GM12878 (cell line): ENCODE measurements around the gene CDK17. TPM values are rescaled to one million over a fixed set of nuclear protein-coding genes. Genes with fewer than 3 reads are reported as not detected.

ENCODE experiments used
- ATAC-seq: fragments of 200-7000 bp; cut with Tn5 transposase; 3 replicates; pipeline ENCODE4 v1.9.1; 2020; ENCODE audit warnings: mild to moderate bottlenecking, moderate library complexity
- BruUV-seq: library from RNA; stranded (reverse); fragments of 400-500 nt; replicated peaks from 2 replicates; lab custom pipeline; 2021; lab: Mats Ljungman, UMichigan
- CTCF ChIA-PET: fragments of 300-600 bp; sonication (Branson Sonifier 250); formaldehyde crosslinking; extraction: SDS; loops from one replicate; lab custom pipeline; 2021; ENCODE audit warnings: inconsistent platforms; lab: Yijun Ruan, JAX
- POLR2A ChIA-PET: fragments of 350-600 bp; formaldehyde crosslinking; extraction: SDS; loops from one replicate; lab custom pipeline; 2021; ENCODE audit warnings: inconsistent platforms; lab: Charles Lee
- RAD21 ChIA-PET: fragments of 300-600 bp; sonication (Branson Sonifier 250); formaldehyde crosslinking; loops from one replicate; lab custom pipeline; 2023; ENCODE audit warnings: antibody characterized with exemption; ENCODE audit not compliant: unreplicated experiment; lab: Charles Lee
- SMC1A ChIA-PET: fragments of 300-600 bp; sonication (Branson Sonifier 250); formaldehyde crosslinking; loops from one replicate; lab custom pipeline; 2023; ENCODE audit not compliant: unreplicated experiment, uncharacterized antibody; lab: Charles Lee
- DNase-seq: peaks from one replicate; pipeline ENCODE4 v3.0.0-alpha.2; 2011; ENCODE audit warnings: low read depth, low spot score
- FAIRE-seq: peaks from 3 replicates; lab custom pipeline; 2011; peaks lifted over from hg19 to GRCh38; lab: Jason Lieb, UNC
- H2AFZ ChIP-seq: 2 replicates; pipeline ENCODE4 v1.6.0; 2011; ENCODE audit warnings: low read depth, low read length, control low read depth; ENCODE audit not compliant: control insufficient read depth
- H3K27ac ChIP-seq: 2 replicates; pipeline ENCODE4 v1.5.1; 2011; ENCODE audit warnings: control low read depth; ENCODE audit not compliant: control insufficient read depth, insufficient read depth
- H3K27me3 ChIP-seq, 2 experiments: replicated peaks in 1 of 2; 2 replicates each; pipeline versions ENCODE4 v1.6.0 to v1.6.1; 2011; ENCODE audit warnings: low read length in 1 of 2; ENCODE audit not compliant: control insufficient read depth in 2 of 2, insufficient read depth in 2 of 2
- H3K36me3 ChIP-seq, 2 experiments: 2 replicates each; pipeline ENCODE4 v1.5.1; 2011; ENCODE audit warnings: low read length in 1 of 2; ENCODE audit not compliant: control insufficient read depth in 2 of 2, insufficient read depth in 2 of 2
- H3K4me1 ChIP-seq: 2 replicates; pipeline ENCODE4 v1.6.1; 2011; ENCODE audit warnings: mild to moderate bottlenecking, low read length, moderate library complexity, mixed read lengths; ENCODE audit not compliant: control insufficient read depth, insufficient read depth
- H3K4me2 ChIP-seq: 2 replicates; pipeline ENCODE4 v1.6.0; 2011; ENCODE audit warnings: control low read depth; ENCODE audit not compliant: control insufficient read depth, insufficient read depth
- H3K4me3 ChIP-seq: fragments of 200-600 bp; sonication (generic); 2 replicates; pipeline ENCODE4 v1.5.1; 2016
- H3K79me2 ChIP-seq: 2 replicates; pipeline ENCODE4 v1.6.0; 2011; ENCODE audit warnings: low read length; ENCODE audit not compliant: control insufficient read depth, insufficient read depth
- H3K9ac ChIP-seq: 2 replicates; pipeline ENCODE4 v1.8.0; 2011; ENCODE audit warnings: low read length, control low read depth, mixed read lengths; ENCODE audit not compliant: control insufficient read depth, insufficient read depth
- H3K9me3 ChIP-seq: replicated peaks from 3 replicates; pipeline ENCODE4 v1.5.1; 2011; ENCODE audit warnings: mild to moderate bottlenecking, low read length; ENCODE audit not compliant: control insufficient read depth, insufficient read depth
- H4K20me1 ChIP-seq: 2 replicates; pipeline ENCODE4 v1.6.0; 2011; ENCODE audit not compliant: control insufficient read depth, insufficient read depth
- ASH2L ChIP-seq: fragments of 300-600, 200-600 bp; sonication (generic); IDR thresholded peaks from 2 replicates; pipeline ENCODE4 v1.6.1; 2017; ENCODE audit warnings: low read depth, mild to moderate bottlenecking, borderline replicate concordance
- BHLHE40 ChIP-seq, 2 experiments: fragments of 450-650 bp in 1 of 2; IDR thresholded peaks; 2 replicates each; pipeline ENCODE4 v1.6.1; 2011 to 2017; ENCODE audit warnings: low read depth in 2 of 2, borderline replicate concordance in 1 of 2, improper control_type of control experiment in 1 of 2, low read length in 1 of 2, mild to moderate bottlenecking in 1 of 2
- BRCA1 ChIP-seq: IDR thresholded peaks from 2 replicates; pipeline ENCODE4 v1.6.1; 2011; ENCODE audit warnings: low read depth, low read length, improper control_type of control experiment
- CBFB ChIP-seq: IDR thresholded peaks from 2 replicates; pipeline ENCODE4 v1.6.1; 2016; ENCODE audit warnings: antibody characterized with exemption, low read depth
- CBX5 ChIP-seq: sonication (generic); IDR thresholded peaks from 2 replicates; pipeline ENCODE4 v1.6.1; 2016; ENCODE audit warnings: low read depth, moderate library complexity, mild to moderate bottlenecking, inconsistent platforms
- HDAC6 ChIP-seq: fragments of 200-600 bp; sonication (generic); IDR thresholded peaks from one replicate; pipeline ENCODE4 v1.8.0; 2017; ENCODE audit warnings: antibody characterized with exemption; ENCODE audit not compliant: unreplicated experiment
- IKZF1 ChIP-seq: fragments of 450-650 bp; conservative IDR thresholded peaks from 2 replicates; pipeline ENCODE4 v1.6.1; 2017; ENCODE audit warnings: antibody characterized with exemption, mild to moderate bottlenecking
- KDM1A ChIP-seq: fragments of 200-600 bp; sonication (generic); IDR thresholded peaks from 2 replicates; pipeline ENCODE4 v1.6.1; 2016; ENCODE audit warnings: borderline replicate concordance
- NR2F1 ChIP-seq: fragments of 450-650 bp; conservative IDR thresholded peaks from 2 replicates; pipeline ENCODE4 v1.6.1; 2017; ENCODE audit warnings: mild to moderate bottlenecking
- PAX5 ChIP-seq: IDR thresholded peaks from 2 replicates; pipeline ENCODE4 v1.6.1; 2011; ENCODE audit warnings: low read depth, low read length, borderline replicate concordance
- WGBS: methylation state at CpG from one replicate; pipeline ENCODE4 v1.1.6; 2016; ENCODE audit warnings: low lambda C conversion rate; ENCODE audit not compliant: insufficient replicate concordance, insufficient coverage; ENCODE audit errors: missing lambda C conversion rate; 5-methylcytosine and 5-hydroxymethylcytosine counted together
- in situ Hi-C: fragments of 300-500 bp; cut with MboI; formaldehyde crosslinking; loops from 9 replicates; pipeline ENCODE4 v1.14.3; 2018; ENCODE audit warnings: mixed read lengths
- intact Hi-C: fragments of 100-400 bp; cut with micrococcal nuclease; formaldehyde crosslinking; loops from one replicate; pipeline ENCODE4 v1.14.2; 2022; ENCODE audit not compliant: unreplicated experiment
- polyA plus RNA-seq, 11 experiments: library from polyadenylated mRNA; depleted of rRNA in 4 of 11; unstranded in 6 of 11; stranded (reverse) in 5 of 11; fragments of >200 nt; fragmentation: Nextera tagmentation in 4 of 11; fragmentation: Illumina TruSeq in 1 of 11; extraction: Ambion mirVana in 4 of 11; extraction: Trizol in 1 of 11; gene quantifications; 1 replicate in 1 of 11; 2 replicates in 10 of 11; pipeline versions ENCODE4 v1.2.1 to v1.2.3, GENCODE V29; 2011 to 2016; ENCODE audit warnings: inconsistent platforms in 2 of 11, missing spikeins in 2 of 11, low read depth in 1 of 11
- total RNA-seq, 4 experiments: library from RNA; depleted of rRNA in 3 of 4; stranded (reverse); fragments of >200 nt in 3 of 4; fragmentation: Illumina TruSeq in 1 of 4; extraction: Trizol in 1 of 4; gene quantifications; 2 replicates each; pipeline versions ENCODE4 v1.2.1 to v1.2.3, GENCODE V29; 2013 to 2021
- TF ChIP-seq, protein P1 (sequence below): fragments of 450-650 bp; IDR thresholded peaks from 2 replicates; pipeline ENCODE4 v1.6.1; 2017; ENCODE audit warnings: borderline replicate concordance

CDK17 gene
- total and polyA plus RNA-seq, 10 of the 15 experiments (the other 5 are each of a cell fraction or from before 2014, with no cell fraction given), result 5.6 to 45.6 (median 18.3) TPM

DNA sequence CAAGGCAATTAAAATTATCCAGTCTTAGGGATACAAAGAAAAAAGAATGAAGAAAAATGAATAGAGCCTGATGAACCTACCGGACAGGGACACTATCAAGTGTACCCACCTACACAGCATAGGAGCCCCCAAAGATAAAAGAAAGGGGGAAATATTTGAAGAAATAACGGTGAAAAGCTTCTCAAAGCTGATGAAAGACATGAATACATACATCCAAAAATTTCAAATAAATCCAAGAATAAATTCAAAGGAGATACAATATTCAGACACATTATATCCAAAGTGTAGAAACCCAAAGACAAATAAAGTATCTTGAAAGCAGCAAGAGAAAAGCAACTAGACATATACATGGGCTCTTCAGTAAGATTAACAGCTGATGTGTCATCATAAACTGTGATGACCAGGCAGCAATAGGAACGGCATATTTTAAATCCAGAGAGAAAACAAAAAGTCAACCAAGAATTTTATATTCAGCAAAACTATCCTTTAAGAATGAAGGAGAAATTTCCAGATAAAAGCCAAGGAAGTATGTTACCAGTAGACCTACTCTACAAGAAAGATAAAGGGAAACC, 56.0 kb downstream of the CDK17 start:
- no peak overlapping the region for H3K27ac ChIP-seq
- ATAC-seq (no peak), DNase-seq (no peak), FAIRE-seq (no peak)
- TF ChIP-seq CBX5, result 0 out of 2 replicates have a peak, but pooled peaks have one; percentile 17
- TF ChIP-seq ASH2L, result no peak
- peaks cover 71% of the 10 kb centered on the region for H3K79me2 ChIP-seq
- RAD21 ChIA-PET, result interaction anchor here (0.8 kb wide), 1 partner anchor 55 kb away, joined by 5 read pairs; no protein-coding TSS in a partner anchor
- H3K36me3 ChIP-seq, result peaks cover 2 to 6% of the 10 kb centered on the region in 2 experiments; a peak in 3 of 4 replicates
- POLR2A ChIA-PET, result interaction anchor here (1.7 kb wide), 1 partner anchor 22 kb away, joined by 3 read pairs; no protein-coding TSS in a partner anchor
- H3K4me1 ChIP-seq, result peaks cover 8% of the 10 kb centered on the region; the same call in 1 of the 2 replicates
- CTCF ChIA-PET, result interaction anchor here (1.0 kb wide), 1 partner anchor 26 kb away, joined by 3 read pairs; no protein-coding TSS in a partner anchor
- no peak overlapping the region for H2AFZ ChIP-seq
- in situ Hi-C loops, result no loop called here
- no peak overlapping the region for H3K4me2 ChIP-seq
- BruUV-seq, result no TSS peak
- no peak overlapping the region for H3K4me3 ChIP-seq
- H3K9me3 ChIP-seq, result peaks cover 9% of the 10 kb centered on the region
- H3K27me3 ChIP-seq, result no peaks in the 10 kb centered on the region
- SMC1A ChIA-PET, result interaction anchor here (1.0 to 1.7 kb wide), 4 partner anchors 9 to 57 kb away, joined by 3 to 5 read pairs (median 3); partner anchors contain the start of gene CDK17
- intact Hi-C loops, result loop anchor here (10.0 kb wide), 1 partner anchor 51 kb away; no protein-coding TSS in a partner anchor
- no peaks in the 10 kb centered on the region; the same call in 1 of the 2 replicates for H4K20me1 ChIP-seq
- H3K9ac ChIP-seq, result no peak overlapping the region
- 81% methylated on average over 3 of the region's 3 CpGs for WGBS

DNA sequence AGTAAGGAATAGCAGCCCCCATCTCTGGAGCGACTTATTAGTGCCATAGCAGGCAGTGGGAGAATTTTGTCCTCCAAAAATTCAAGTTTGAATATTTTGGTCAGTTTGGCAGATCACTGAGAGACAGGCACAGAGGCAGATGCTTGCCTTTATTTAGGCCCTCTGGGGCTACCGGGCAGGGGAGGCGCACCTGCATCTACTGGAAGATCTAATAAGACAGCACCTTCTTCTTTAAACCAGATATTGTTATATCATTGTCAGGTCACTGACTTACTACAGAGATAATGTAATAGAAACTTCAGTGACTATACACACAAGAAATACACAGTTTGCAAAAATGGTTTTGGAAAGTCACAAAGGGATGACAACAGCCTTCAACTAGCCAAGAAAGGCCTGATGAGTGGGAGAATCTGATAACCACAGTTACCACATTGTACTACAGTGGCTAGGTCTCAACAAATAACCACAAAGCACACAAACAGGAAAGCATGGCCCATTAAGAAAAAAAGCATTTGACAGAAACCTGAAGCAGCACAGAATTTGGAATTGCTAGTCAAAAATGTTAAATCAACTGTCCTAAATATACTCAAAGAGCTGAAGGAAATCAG, 56.8 kb downstream of the CDK17 start:
- ChIA-PET CTCF (interaction anchor here (1.0 kb wide), 1 partner anchor 27 kb away, joined by 3 read pairs; no protein-coding TSS in a partner anchor), POLR2A (interaction anchor here (1.3 to 1.7 kb wide), 2 partner anchors 21 to 31 kb away, joined by 3 read pairs; no protein-coding TSS in a partner anchor), RAD21 (interaction anchor here (0.8 kb wide), 1 partner anchor 56 kb away, joined by 5 read pairs; no protein-coding TSS in a partner anchor), SMC1A (interaction anchor here (1.0 to 2.4 kb wide), 5 partner anchors 9 to 57 kb away, joined by 3 to 6 read pairs (median 4); partner anchors contain the start of gene CDK17)
- 80% methylated on average over 3 of the region's 3 CpGs for WGBS
- peaks cover 9% of the 10 kb centered on the region for H3K9me3 ChIP-seq
- peak; percentile 27 for FAIRE-seq
- intact Hi-C loops, result loop anchor here (10.0 kb wide), 1 partner anchor 51 kb away; no protein-coding TSS in a partner anchor
- no TSS peak for BruUV-seq
- H3K4me1 ChIP-seq, result peaks cover 8% of the 10 kb centered on the region; the same call in 1 of the 2 replicates
- peaks cover 67% of the 10 kb centered on the region for H3K79me2 ChIP-seq
- H4K20me1 ChIP-seq, result no peaks in the 10 kb centered on the region; the same call in 1 of the 2 replicates
- ATAC-seq, result peak; percentile 92
- H3K4me3 ChIP-seq, result no peak overlapping the region
- in situ Hi-C loops, result no loop called here
- H3K4me2 ChIP-seq, result peak overlapping the region; percentile 66
- H3K36me3 ChIP-seq, result peaks cover 2 to 6% of the 10 kb centered on the region in 2 experiments; a peak in 3 of 4 replicates
- H3K27ac ChIP-seq, result no peak overlapping the region
- H3K27me3 ChIP-seq, result no peaks in the 10 kb centered on the region
- no peak overlapping the region for H2AFZ ChIP-seq
- H3K9ac ChIP-seq, result no peak overlapping the region
- peak; percentile 79 for DNase-seq
- peak; percentile 93 for TF ChIP-seq CBFB
- TF ChIP-seq, protein P1, sequence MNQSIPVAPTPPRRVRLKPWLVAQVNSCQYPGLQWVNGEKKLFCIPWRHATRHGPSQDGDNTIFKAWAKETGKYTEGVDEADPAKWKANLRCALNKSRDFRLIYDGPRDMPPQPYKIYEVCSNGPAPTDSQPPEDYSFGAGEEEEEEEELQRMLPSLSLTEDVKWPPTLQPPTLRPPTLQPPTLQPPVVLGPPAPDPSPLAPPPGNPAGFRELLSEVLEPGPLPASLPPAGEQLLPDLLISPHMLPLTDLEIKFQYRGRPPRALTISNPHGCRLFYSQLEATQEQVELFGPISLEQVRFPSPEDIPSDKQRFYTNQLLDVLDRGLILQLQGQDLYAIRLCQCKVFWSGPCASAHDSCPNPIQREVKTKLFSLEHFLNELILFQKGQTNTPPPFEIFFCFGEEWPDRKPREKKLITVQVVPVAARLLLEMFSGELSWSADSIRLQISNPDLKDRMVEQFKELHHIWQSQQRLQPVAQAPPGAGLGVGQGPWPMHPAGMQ, result peak; percentile 20; the same call in 1 of the 2 replicates
- TF ChIP-seq IKZF1, result peak; percentile 66; the same call in 1 of the 2 replicates
- TF ChIP-seq ASH2L, result no peak
- TF ChIP-seq HDAC6, result no peak
- TF ChIP-seq NR2F1, result peak; percentile 47; the same call in 1 of the 2 replicates
- no peak for TF ChIP-seq BRCA1
- TF ChIP-seq KDM1A, result no peak
- TF ChIP-seq PAX5, result peak; percentile 72
- TF ChIP-seq BHLHE40 (IDR thresholded peaks at IDR 0.05; ENCODE audit: borderline replicate concordance in 1 of 2, low read depth in 2 of 2, low read length in 1 of 2), result peak in 1 of 2 experiments; percentile 30; a peak in 1 of 4 replicates
